Epidermal melanocyte (primary cell): ENCODE measurements around the gene WRNIP1.

Experiments used
- DNase-seq: peaks from one replicate; pipeline ENCODE4 v3.0.0; 2011; ENCODE audit warnings: low spot score; ENCODE audit not compliant: insufficient read length

Gene WRNIP1

DNA sequence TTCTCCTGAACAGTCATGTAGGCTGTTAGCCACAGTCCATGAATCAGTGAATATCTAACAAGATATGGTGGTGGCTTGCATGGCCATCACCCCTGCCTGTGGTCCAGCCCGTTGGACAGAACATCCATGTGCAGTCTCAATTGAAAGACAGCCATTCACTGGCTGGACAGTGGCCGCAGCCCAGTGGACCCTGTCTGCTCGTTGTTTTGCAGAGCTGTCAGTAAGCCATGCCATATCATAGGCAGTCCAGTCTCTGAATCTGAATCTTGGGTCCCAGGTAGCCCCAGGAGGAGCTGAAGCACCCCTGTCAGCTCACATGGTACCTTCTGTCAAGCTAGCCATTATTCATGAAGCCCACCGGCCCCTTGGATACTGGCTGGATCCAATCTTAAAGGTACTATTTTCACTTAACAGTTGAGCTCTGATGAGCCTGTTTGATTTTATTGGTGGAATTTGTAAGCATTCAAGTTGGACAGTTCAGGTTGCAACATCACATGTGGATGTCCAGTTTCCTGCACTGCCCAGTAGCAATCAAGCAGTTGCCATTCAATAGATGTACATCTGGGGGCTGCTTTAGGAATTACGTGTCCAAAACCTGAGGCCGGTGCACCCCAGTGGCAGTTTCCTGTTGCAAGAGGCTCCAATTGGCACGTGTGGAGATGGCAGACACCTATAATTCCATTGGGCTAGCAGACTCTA is 38.7 kb downstream of the WRNIP1 start:
- no peak for DNase-seq

- DNase-seq, result no peak
Measured at GRCh38 chr6:2804516-2804915, 39.3 kb downstream of the WRNIP1 start.

- DNase-seq, result no peak
Measured at GRCh38 chr6:2805031-2805430, 39.8 kb downstream of the WRNIP1 start.

DNA sequence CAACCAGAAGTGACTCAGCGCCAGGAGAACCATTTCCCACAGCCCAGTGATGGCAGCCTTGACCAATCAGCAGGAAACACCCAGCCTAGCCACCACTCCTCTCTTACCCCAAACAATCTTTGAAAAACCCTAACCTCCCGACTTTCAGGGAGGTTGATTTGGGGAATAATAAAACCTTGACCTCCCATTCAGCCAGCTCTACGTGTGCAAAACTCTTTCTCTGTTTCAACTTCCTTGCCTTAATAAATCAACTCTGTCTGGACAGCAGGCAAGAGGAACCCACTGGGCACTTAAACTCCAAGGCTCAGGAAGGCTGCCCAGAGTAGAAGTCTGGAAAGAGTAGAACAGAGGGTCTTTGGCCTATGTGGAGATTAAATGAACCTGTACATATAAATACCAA is 41.5 kb downstream of the WRNIP1 start:
- DNase-seq, result no peak

DNA sequence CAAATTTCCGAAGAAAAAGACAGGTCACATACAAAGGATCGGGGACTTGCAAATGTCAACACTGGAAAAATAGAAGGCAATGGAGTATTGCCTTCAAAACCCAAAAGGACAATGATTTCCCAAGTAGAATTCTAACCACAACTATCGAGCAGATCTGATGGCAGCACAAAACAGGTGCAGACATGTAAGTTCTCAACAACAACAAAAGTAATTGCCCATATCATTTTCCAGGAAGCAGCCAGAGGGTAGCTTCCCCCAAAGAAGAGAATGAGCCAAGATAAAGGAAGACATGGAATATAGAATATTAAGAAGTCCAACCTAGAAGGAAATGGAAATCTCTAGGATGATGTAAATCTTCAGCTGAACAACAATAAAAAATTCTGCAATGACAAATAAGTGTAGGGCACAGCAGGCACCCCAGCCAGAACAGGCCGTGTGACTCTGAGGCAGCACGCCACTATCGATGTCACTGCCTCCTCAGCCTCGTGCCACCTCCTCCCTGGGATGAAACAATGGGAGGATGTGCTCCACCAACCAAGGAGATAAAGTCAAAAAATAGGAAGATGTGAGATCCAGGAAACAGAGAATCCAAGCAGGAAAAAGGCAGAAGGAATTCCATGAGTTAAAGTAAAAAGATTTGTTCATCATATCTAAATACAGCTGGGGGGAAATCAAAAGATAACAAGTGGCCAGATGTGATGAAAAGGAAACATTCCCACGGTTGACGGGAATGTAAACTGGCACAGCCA is 42.3 kb downstream of the WRNIP1 start:
- DNase-seq, result no peak

DNA sequence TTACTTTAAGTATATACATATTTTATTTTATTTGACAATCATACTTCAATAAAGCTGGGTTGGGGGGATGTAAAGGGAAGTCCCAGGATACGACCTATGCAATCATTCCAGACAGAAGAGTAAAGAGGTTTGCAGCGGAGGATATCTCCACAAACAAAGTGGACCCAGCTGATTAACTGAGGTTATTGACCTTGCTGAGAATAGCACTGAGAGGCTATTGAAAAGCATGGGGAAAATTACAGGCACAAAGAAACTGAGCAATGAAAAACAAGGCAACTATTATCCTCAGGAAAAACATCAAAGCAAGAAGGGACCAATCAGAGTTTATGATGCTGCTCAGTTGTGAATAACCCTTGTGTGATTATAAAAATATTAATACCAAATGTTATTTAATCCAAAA is 43.8 kb downstream of the WRNIP1 start:
- peak; percentile 70 for DNase-seq

DNA sequence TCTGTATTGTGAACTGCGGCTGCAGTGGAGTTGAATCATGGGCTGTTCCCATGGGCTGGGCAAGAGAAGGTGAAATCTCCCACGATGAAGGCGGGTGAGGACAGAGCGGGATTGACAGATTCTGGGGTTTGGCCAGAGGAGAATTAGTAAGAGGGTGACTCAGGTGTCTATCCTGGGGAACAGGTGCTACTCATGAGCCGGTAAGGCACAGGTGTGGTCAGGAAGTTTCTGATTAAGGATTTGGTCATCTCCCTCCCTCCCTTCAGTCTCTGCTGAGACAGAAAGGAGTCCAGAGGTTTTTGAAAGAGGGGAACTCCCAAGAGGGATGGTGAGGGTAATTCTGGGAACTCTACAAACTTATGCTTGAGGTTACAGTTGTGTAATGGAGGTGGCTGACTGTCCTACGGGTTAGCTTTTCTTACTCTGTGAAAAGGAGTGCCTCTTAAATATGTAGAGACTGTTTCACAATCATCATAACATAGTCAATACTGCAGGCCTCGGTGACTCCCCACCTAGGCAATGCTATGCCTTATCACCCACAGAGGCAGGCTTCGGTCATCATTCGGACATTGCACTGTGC is 45.0 kb downstream of the WRNIP1 start:
- DNase-seq, result no peak

- DNase-seq, result no peak
Measured at GRCh38 chr6:2812695-2813094, 47.5 kb downstream of the WRNIP1 start.

- DNase-seq, result no peak
Measured at GRCh38 chr6:2816158-2816557, 51.0 kb downstream of the WRNIP1 start.

DNA sequence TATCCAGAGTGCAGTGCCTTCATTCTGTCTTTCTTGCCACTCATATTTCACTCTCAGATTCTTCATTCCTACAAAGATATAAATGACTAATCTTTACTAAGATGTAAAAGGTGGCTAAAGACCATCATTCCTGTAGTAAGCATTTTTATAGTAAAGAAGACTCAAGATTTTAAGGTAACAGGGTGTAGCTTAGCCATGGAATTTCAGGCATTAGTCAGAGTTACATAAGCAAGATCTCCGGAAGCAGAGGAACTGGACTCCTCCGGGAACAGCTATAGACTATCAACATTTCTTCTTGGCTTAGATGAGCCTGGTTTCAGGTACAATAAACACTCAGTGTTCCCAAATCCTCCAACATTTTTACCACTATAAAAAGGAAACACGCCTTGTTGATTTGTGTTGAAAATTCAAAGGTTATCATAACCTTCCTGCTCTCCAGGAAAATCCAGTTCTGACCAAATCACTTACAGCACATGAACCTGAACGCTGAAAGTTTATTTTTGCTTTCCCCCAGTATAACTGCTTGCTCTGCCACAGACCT is 52.8 kb downstream of the WRNIP1 start:
- DNase-seq, result no peak

GRCh38 chr6:2818593-2818992 is 53.4 kb downstream of the WRNIP1 start:
- DNase-seq, result no peak

- no peak for DNase-seq
Measured at GRCh38 chr6:2819115-2819514, 53.9 kb downstream of the WRNIP1 start.

- DNase-seq, result no peak
Measured at GRCh38 chr6:2819978-2820377, 54.8 kb downstream of the WRNIP1 start.

- DNase-seq, result no peak
Measured at GRCh38 chr6:2820415-2820814, 55.2 kb downstream of the WRNIP1 start.

DNA sequence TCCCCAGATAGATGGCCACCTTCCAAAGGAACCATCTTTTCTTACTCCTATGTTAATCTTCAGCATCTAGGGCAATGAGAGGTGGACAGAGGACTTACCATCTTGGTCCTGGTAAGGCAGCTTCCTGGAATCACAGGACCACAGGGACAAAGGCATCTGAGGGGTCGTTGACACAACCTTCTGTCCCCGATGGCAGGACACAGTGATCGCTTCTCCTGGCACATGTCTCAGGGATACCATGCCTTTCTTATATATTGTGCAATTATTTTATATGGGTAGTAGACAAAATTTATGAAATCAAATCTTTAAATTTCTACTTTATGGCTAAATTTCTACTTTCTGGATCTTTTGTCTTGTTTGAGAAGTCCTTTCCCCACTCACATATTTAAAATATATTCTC is 56.4 kb downstream of the WRNIP1 start:
- no peak for DNase-seq

DNA sequence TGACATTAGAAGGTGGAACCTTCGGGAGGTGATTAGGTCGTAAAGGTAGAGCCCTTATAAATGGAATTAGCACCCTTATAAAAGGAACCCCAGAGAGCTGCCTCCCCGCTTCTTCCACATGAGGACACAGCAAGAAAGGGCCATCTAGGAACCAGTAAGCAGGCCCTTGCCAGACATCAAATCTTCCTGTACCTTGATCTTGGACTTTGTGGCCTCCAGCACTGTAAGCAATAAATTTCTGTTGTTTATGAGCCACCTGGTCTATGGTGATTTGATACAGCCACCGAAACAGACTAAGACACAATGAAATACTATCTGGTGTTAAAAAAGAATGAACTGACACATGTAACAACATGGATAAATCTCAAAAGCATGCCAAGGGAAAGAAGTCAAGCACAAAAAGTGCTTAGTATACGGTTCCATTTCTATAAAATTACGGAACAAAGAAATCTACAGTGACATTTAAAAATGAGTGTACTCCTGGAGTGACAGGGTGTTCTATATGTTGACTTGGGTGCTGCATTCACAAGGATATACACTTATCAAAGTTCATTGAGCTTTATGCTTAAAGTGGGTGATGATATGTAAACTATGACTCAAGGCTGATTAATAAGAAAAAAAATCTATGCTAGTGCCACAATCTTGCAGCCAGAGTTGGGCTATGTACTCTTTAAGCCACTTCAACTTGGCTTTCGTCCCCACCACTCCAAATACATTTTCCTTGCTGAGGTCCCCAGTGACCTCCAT is 58.1 kb downstream of the WRNIP1 start:
- DNase-seq, result no peak

DNA sequence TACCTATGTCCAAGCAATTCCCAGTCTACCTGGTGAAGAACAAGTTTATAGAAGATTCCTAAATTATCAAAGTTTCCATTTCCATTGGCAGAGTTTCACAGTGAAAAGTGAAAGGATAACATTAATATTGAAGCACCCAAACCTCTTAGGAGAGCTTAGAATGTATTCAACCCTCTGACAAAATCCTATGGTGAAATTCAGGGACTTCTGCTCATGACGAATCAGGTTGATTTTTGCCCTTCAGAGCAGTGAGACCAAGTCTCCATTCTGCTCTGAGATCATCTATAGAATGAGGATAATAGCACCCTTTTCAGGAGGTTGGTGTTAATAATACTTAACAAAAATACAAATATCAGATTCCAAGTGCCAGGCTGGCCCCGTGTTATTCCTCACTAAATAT is 60.9 kb downstream of the WRNIP1 start:
- DNase-seq, result no peak

DNA sequence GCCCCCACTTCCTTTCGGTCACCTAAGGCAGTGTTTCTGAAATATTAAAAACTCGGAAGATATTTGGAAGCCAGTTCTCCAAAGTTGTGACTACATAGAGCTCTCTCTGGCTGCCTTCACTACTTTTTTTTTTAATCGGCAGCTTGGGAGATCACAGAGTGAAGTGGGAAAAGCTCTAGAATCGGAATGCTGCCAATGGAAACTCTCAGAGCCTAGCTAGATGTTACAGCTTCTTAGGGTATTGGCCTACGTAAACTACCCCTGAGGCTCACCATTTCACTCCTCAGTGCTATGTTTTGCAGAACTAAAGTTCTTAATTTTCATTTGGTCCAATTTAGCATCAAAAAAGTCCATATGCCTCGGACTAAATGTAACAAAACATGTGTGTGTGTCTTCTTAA is 61.9 kb downstream of the WRNIP1 start:
- DNase-seq, result no peak

DNA sequence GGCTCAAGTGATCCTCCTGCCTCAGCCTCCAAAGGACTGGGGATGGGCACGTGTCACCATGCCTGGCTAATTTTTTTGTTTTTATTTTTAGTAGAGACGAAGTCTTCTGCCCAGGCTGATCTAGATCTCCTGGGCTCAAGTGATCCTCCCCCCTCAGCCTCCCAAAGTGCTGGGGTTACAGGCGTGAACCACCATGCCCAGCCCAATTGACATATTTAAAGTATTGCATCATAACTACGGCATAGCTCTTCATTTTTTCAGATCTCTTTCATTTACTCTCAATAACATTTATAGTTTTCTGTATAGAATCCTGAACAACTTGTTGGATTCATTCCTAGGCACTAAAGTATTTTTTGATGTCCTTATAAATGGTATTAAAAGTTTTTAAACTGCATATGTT is 63.4 kb downstream of the WRNIP1 start:
- DNase-seq, result no peak

DNA sequence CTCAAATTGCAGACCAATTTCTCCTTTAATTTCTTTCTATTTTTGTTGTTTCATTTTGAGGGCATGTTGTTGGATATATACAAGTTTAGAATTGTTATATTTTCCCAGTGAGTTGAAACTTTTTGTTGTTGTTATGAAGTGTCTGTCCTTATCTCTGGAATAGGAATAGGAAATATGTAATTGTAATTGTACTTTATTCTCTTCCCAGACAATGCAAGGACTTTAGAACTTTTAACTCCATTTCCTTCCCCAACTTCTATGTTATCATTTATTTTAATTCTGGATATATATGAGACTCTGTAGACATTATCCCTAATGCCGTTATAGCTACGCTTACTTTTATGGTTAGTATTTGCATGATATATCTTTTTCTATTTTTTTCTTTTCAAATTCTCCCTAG is 64.1 kb downstream of the WRNIP1 start:
- DNase-seq, result no peak

DNA sequence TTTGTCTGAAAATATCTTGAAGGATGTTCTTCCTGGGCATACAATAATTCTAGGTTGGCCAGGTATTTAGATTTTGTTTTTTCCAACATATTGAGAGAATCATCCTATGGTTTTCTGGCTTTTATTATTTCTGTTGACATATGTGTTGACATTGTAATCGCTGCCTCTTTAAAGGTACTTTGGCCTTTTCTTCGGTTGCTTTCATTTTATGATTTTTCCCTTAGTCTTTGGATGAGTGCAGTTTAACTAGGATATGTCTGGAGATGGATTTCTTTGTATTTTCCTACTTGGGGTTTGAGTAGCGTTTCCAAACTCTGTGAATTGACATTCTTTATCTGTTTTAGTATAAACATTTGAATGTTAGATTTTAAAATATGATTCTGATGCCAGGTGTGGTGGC is 65.0 kb downstream of the WRNIP1 start:
- no peak for DNase-seq

DNA sequence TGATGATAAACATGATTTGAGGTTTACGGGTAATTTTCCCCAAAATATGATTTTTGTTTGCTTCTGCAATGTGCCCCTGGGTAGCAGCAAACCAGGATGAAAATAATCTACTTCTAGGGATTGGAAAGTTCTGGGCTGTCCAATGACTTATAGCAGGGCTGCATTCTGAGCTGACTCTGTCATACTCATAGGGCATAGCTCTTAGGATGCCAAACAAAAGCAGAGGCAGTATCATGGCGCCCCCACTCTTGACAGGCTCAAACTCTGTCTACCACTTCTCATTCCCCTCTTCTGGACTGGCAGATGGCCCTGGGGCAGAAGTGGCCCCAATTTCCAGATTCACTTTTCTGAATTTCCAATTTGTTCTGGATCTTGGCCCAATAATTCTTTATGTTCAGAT is 66.2 kb downstream of the WRNIP1 start:
- DNase-seq, result no peak
